Choroid plexus epithelial cell (primary cell): ENCODE measurements around the gene KLRB1.

Experiments used
- DNase-seq: peaks from one replicate; pipeline ENCODE4 v3.0.0-alpha.2; 2010; ENCODE audit warnings: low read depth
- H3K4me3 ChIP-seq: 2 replicates; pipeline ENCODE4 v1.5.1; 2011; ENCODE audit warnings: low read depth, mild to moderate bottlenecking, control low read depth, low read length, moderate library complexity
- TF ChIP-seq, protein P1 (sequence below): conservative IDR thresholded peaks from 2 replicates; pipeline ENCODE4 v1.5.1; 2011; ENCODE audit warnings: low read depth, mild to moderate bottlenecking, control low read depth, inconsistent platforms, low read length, moderate library complexity

KLRB1 gene

DNA sequence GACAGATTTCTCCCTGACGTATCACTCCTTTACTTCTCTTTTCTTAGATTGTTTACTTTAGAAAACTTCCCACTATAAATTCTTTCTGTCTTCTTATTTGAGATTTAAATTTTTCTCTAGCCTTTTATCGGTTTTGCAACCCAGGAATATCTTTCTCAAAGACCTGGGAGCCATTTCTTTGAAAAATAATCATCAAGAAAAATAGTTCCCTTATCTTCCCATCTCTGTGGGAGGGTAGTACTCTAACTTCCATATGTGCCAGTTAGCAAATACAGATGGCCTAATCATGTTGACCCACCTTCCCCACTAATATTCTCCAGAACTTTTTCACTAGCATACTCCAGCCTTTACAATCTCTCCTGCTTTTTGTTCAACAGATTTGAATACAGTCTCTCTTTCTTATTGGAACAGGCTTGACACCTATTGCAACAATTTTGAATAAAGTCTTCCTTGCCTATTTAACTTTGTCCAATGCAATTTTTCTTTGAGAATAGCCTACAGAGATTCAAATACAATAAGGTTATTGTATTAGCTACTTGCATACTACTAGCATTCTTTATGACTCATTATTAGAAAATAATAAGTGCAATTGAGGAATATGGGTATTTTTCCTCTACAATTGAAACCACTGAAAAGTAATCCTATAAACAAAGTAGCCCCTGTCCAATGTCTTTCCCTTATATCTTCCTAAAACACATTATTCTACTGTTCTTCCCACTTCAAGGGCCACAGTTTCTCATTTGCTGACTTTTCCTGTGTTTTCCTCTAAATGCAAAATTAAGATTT lies 27.4 kb upstream of the KLRB1 start:
- DNase-seq: no peak
- H3K4me3 ChIP-seq: no peak overlapping the region
- TF ChIP-seq, protein P1, sequence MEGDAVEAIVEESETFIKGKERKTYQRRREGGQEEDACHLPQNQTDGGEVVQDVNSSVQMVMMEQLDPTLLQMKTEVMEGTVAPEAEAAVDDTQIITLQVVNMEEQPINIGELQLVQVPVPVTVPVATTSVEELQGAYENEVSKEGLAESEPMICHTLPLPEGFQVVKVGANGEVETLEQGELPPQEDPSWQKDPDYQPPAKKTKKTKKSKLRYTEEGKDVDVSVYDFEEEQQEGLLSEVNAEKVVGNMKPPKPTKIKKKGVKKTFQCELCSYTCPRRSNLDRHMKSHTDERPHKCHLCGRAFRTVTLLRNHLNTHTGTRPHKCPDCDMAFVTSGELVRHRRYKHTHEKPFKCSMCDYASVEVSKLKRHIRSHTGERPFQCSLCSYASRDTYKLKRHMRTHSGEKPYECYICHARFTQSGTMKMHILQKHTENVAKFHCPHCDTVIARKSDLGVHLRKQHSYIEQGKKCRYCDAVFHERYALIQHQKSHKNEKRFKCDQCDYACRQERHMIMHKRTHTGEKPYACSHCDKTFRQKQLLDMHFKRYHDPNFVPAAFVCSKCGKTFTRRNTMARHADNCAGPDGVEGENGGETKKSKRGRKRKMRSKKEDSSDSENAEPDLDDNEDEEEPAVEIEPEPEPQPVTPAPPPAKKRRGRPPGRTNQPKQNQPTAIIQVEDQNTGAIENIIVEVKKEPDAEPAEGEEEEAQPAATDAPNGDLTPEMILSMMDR: no peak

DNA sequence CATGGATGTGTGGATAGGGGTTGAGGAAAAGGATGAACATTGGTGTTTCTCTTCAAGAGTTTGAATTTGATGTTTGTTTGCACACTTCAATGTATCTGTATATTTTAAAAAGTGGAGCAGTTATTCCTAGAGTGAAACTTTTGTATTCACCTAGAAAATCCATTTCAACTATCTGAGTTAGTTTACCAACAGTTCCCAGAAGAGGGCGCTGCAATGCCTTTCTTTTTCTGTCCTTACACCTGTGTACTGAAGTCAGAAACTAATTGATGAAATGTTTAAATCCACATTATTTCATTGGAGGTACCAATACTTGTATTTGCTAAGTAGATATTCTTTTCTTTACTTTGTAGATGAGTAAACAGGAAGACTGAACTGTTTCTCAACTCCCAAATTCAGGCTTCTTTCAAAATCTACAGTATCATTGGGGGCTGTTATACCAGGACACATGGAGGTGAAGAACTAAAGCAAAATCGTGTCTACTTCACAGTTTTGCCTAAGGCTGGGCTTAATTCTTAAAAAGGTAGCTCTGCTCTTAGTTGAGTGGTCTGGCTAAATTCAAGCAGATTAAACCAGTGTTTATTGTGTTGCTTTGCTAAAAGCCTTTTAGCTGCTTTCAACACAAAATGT lies 26.6 kb upstream of the KLRB1 start:
- TF ChIP-seq, protein P1: peak; percentile 72
- no peak overlapping the region for H3K4me3 ChIP-seq
- peak; percentile 79 for DNase-seq

DNA sequence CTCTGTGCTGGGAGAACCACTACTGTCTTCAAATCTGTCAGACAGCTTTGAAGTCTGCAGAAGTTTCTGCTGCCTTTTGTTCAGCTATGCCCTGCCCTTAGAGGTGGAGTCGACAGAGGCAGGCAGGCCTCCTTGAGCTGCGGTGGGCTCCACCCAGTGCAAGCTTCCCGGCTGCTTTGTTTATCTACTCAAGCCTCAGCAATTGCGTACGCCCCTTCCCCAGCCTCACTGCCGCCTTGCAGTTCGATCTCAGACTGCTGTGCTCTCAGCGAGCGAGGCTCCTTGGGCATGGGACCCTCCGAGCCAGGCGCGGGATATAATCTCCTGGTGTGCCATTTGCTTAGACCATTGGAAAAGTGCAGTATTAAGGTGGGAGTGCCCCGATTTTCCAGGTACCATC lies 25.1 kb upstream of the KLRB1 start:
- no peak for DNase-seq
- TF ChIP-seq, protein P1: no peak
- no peak overlapping the region for H3K4me3 ChIP-seq

DNA sequence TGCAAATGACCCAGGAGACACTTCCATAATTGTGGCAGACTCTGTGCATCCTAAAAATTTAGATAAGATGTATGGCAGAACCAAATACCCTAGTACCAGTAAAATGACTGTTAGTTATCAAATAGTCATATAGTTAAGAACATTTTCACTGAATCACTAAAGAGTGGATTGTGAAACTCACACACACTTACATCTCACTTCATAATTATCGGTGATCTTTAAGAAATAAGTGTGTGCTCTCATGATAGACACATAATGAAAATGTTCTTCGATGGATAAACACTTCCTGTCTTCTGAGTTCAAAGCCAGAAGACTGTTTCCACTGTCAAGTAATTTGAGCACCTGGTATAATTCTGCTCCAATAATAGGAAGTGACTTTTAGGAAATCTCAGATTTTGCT lies 19.1 kb upstream of the KLRB1 start:
- TF ChIP-seq, protein P1: no peak
- H3K4me3 ChIP-seq: no peak overlapping the region
- DNase-seq: no peak

DNA sequence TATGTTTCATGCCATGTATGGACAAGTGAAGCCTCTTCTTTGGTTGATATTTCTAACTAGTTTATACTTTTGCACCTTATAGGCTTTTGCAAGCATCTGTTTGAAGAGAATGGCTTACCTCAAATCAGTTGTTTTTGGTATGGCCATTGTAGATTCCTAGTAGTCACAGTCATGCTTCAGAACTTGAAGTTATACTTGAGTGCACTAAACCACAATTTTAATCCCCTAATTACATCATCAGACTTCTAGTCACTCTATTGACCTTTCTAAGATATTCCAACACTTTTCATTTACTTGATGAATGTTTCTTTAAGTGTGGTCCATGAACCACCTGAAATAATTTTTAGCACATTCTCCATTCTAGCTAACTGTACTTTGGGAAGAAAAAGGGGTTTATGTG lies 18.6 kb upstream of the KLRB1 start:
- TF ChIP-seq, protein P1: no peak
- DNase-seq: no peak
- H3K4me3 ChIP-seq: no peak overlapping the region

DNA sequence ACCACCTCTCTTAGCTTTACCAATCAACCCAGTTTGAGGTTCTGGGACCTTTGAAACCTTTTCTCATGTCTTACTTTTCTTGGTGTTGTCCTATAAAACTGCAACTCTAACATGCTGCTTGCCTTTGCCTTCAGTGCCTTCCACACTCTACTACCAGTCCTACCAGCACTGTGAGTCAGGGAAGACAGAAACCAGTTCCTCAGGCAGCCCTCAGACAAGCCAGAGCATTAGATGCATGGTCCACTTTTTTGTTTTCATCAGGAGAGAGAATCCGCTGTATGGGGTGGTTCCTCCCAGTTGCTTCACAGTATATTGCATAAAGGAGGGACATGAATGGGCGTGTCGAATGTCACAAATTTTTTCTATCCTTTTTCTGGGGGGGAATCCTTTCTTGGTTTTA lies 17.3 kb upstream of the KLRB1 start:
- DNase-seq: no peak
- TF ChIP-seq, protein P1: no peak
- H3K4me3 ChIP-seq: no peak overlapping the region
